DOHH2 (cell line): Measurements from ENCODE around the gene DCUN1D1.

Experiments used
- CTCF ChIP-seq: fragments of 200-600 bp; sonication (generic); IDR thresholded peaks from one replicate; pipeline ENCODE4 v1.5.1; 2014; ENCODE audit warnings: antibody characterized with exemption, mild to moderate bottlenecking, low read depth, low read length; ENCODE audit not compliant: poor library complexity, severe bottlenecking
- EZH2phosphoT487 ChIP-seq: fragments of 200-600 bp; sonication (generic); IDR thresholded peaks from 2 replicates; pipeline ENCODE4 v1.6.1; 2017; ENCODE audit warnings: borderline replicate concordance, mild to moderate bottlenecking, antibody characterized with exemption, low read length, moderate library complexity, mixed read lengths

- TF ChIP-seq CTCF (no peak), EZH2phosphoT487 (no peak)
Measured at GRCh38 chr3:182895513-182896112, 84.7 kb downstream of the DCUN1D1 start.
